HUDEP-2 (cell line): ENCODE measurements around the gene AGXT.

Experiments
- DNase-seq, 76 experiments: peaks; one replicate each; lab custom pipeline; 2025; ENCODE audit not compliant: unreplicated experiment in 76 of 76; lab: John Stamatoyannopoulos, UW

AGXT gene

GRCh38 chr2:240865391-240865790 is 3.2 kb upstream of the AGXT start:
- no peak for DNase-seq

- no peak for DNase-seq
Measured at GRCh38 chr2:240869109-240869955, 708 bp downstream of the AGXT start.

GRCh38 chr2:240869956-240870875 is 1.6 kb downstream of the AGXT start:
- DNase-seq: no peak

GRCh38 chr2:240871071-240871958 is 2.7 kb downstream of the AGXT start:
- no peak for DNase-seq

- DNase-seq: no peak
Measured at GRCh38 chr2:240872317-240873097, 3.9 kb downstream of the AGXT start.

GRCh38 chr2:240873098-240873788 is 4.6 kb downstream of the AGXT start:
- DNase-seq: no peak

- DNase-seq: no peak
Measured at GRCh38 chr2:240873805-240874714, 5.4 kb downstream of the AGXT start.

- DNase-seq: no peak
Measured at GRCh38 chr2:240874715-240875227, 6.1 kb downstream of the AGXT start.

- DNase-seq: no peak
Measured at GRCh38 chr2:240875228-240876034, 6.8 kb downstream of the AGXT start.

GRCh38 chr2:240876035-240876474 is 7.4 kb downstream of the AGXT start:
- DNase-seq: no peak

- no peak for DNase-seq
Measured at GRCh38 chr2:240876475-240877251, 8.0 kb downstream of the AGXT start.

- no peak for DNase-seq
Measured at GRCh38 chr2:240877460-240878340, 9.1 kb downstream of the AGXT start.

- no peak for DNase-seq
Measured at GRCh38 chr2:240878341-240878936, 9.8 kb downstream of the AGXT start.

- DNase-seq: no peak
Measured at GRCh38 chr2:240879105-240879504, 10.5 kb downstream of the AGXT start.

- no peak for DNase-seq
Measured at GRCh38 chr2:240881913-240882312, 13.3 kb downstream of the AGXT start.
